T-cell (primary cell): ENCODE results near the gene NAGA. TPM values are rescaled to one million over a fixed set of nuclear protein-coding genes. Genes with fewer than 3 reads are reported as not detected.

ENCODE experiments used
- ATAC-seq, 4 experiments: fragments of 200-7000 bp in 3 of 4; fragments of 150-1000 bp in 1 of 4; cut with Tn5 transposase; replicated peaks in 1 of 4; 1 replicate in 3 of 4; 2 replicates in 1 of 4; pipeline ENCODE4 v1.10.0; 2021; ENCODE audit warnings: moderate library complexity in 3 of 4, mild to moderate bottlenecking in 2 of 4, moderate number of reproducible peaks in 1 of 4
- CTCF ChIA-PET, 2 donors: fragments of 300-600 bp; sonication (Branson Sonifier 250); formaldehyde crosslinking; loops; one replicate each; lab custom pipeline; 2022; ENCODE audit warnings: antibody characterized with exemption in 2 of 2; lab: Charles Lee
- POLR2A ChIA-PET, 2 donors: fragments of 300-600 bp; sonication (Branson Sonifier 250); formaldehyde crosslinking; loops; one replicate each; lab custom pipeline; 2022; ENCODE audit warnings: antibody characterized with exemption in 2 of 2; lab: Charles Lee
- DNase-seq, 35 experiments: peaks; one replicate each; pipeline versions ENCODE4 v3.0.0 to v3.0.0-alpha.2; 2013 to 2023
- H3K27ac ChIP-seq: one replicate; pipeline ENCODE4 v1.5.1; 2013; ENCODE audit warnings: low read length
- H3K27me3 ChIP-seq, 2 experiments: replicated peaks in 1 of 2; 1 replicate in 1 of 2; 2 replicates in 1 of 2; pipeline versions ENCODE4 v1.6.1 to v1.7.0; 2013; ENCODE audit warnings: low read length in 1 of 2, mixed read lengths in 1 of 2; ENCODE audit not compliant: control insufficient read depth in 2 of 2, insufficient read depth in 2 of 2; ENCODE audit errors: extremely low read depth in 1 of 2
- H3K36me3 ChIP-seq, 2 donors: 1 replicate in 1 of 2; 2 replicates in 1 of 2; pipeline versions ENCODE4 v1.6.1 to v1.7.0; 2013; ENCODE audit warnings: low read length in 1 of 2; ENCODE audit not compliant: control insufficient read depth in 2 of 2, insufficient read depth in 1 of 2; ENCODE audit errors: extremely low read depth in 1 of 2
- H3K4me1 ChIP-seq, 2 experiments: 1 replicate in 1 of 2; 2 replicates in 1 of 2; pipeline versions ENCODE4 v1.6.1 to v1.7.0; 2013; ENCODE audit warnings: low read length in 2 of 2, mixed read lengths in 1 of 2; ENCODE audit not compliant: insufficient read depth in 2 of 2, control insufficient read depth in 1 of 2; ENCODE audit errors: extremely low read depth in 1 of 2
- H3K4me3 ChIP-seq, 2 donors: 1 replicate in 1 of 2; 2 replicates in 1 of 2; pipeline versions ENCODE4 v1.5.1 to v1.7.0; 2013; ENCODE audit warnings: mild to moderate bottlenecking in 2 of 2, low read length in 1 of 2, moderate library complexity in 1 of 2; ENCODE audit not compliant: control insufficient read depth in 1 of 2; ENCODE audit errors: extremely low read depth in 1 of 2
- H3K9me3 ChIP-seq: 2 replicates; pipeline ENCODE4 v1.7.0; 2013
- H3K27ac Mint-ChIP-seq, 2 donors: one replicate each; pipeline ENCODE4 v1.8.0; 2020 to 2021; ENCODE audit warnings: mild to moderate bottlenecking in 2 of 2, mixed read lengths in 2 of 2
- H3K27me3 Mint-ChIP-seq, 2 donors: one replicate each; pipeline ENCODE4 v1.8.0; 2021 to 2022; ENCODE audit warnings: mixed read lengths in 2 of 2
- H3K36me3 Mint-ChIP-seq: one replicate; pipeline ENCODE4 v1.8.0; 2021; ENCODE audit warnings: mixed read lengths
- H3K4me1 Mint-ChIP-seq, 3 donors: one replicate each; pipeline ENCODE4 v1.8.0; 2020 to 2022; ENCODE audit warnings: mixed read lengths in 3 of 3, mild to moderate bottlenecking in 1 of 3
- H3K4me3 Mint-ChIP-seq, 3 donors: one replicate each; pipeline ENCODE4 v1.8.0; 2020 to 2022; ENCODE audit warnings: mild to moderate bottlenecking in 3 of 3, mixed read lengths in 3 of 3, moderate library complexity in 3 of 3
- H3K9me3 Mint-ChIP-seq, 3 donors: one replicate each; pipeline ENCODE4 v1.8.0; 2020 to 2022; ENCODE audit warnings: mixed read lengths in 3 of 3
- WGBS: methylation state at CpG from one replicate; pipeline ENCODE4 v1.1.5; 2013; ENCODE audit warnings: missing lambda C conversion rate; ENCODE audit not compliant: insufficient coverage; 5-methylcytosine and 5-hydroxymethylcytosine counted together
- total RNA-seq, 35 experiments: library from RNA in 6 of 35; stranded (reverse) in 6 of 35; fragments of 120-200 nt in 1 of 35; gene quantifications; one replicate each; pipeline versions ENCODE4 v1.2.1 to v1.2.4 and lab custom pipeline; 2013 to 2026

The NAGA gene
- total RNA-seq, 5 donors from 2014 or later (not counting 1 experiment from before 2014, with no cell fraction given), result 6.9 to 14.3 (median 11.6) TPM

DNA sequence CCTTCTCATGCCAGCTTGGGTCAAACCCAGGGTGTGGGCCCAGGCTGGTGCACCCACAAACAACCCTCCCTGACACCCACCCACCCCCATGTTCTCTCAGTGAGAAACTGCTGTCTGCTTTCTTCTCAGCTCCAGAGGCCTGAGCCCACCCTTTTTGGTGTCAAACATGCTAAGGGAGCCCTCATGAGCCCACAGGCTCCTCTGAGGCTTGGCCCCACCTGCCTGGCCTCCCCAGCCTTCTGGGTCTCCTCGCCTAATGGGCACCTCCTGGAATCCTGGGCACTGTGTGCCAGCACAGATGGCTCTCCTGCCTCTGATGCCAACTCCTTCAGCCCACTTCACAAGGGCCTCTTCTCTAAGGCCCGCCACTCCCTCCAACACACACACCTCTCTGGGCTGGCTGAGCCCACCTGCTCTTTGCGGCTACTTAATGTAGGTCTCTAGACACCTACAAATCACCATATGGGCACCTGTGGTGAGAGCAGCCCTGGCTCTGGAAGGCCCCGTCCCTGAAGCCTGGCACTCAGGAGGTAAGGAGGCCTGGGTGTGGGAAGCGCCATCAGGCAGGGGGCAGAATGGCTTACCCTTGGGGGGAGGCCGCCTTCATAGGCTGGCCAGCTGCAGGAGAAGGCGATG is 4.4 kb downstream of the NAGA start:
- Mint-ChIP-seq H3K36me3 (peaks cover 31% of the 10 kb centered on the region), H3K9me3 (no peaks in the 10 kb centered on the region), H3K27ac (no peak overlapping the region), H3K4me3 (no peak overlapping the region), H3K27me3 (no peaks in the 10 kb centered on the region), H3K4me1 (peaks cover 15 to 23% (median 15%) of the 10 kb centered on the region in 3 donors)
- ChIA-PET CTCF (no interaction called here), POLR2A (no interaction called here)
- ATAC-seq, result no peak
- no peak overlapping the region for H3K4me3 ChIP-seq
- H3K9me3 ChIP-seq, result no peaks in the 10 kb centered on the region
- peaks cover 6 to 15% of the 10 kb centered on the region in 2 experiments for H3K4me1 ChIP-seq
- H3K27me3 ChIP-seq, result no peaks in the 10 kb centered on the region
- DNase-seq, result peak in 1 of 35 experiments; percentile 23
- no peak overlapping the region for H3K27ac ChIP-seq
- H3K36me3 ChIP-seq, result peaks cover 10 to 35% of the 10 kb centered on the region in 2 donors
- WGBS, result 97% methylated on average over 4 of the region's 7 CpGs

- Mint-ChIP-seq H3K9me3 (no peaks in the 10 kb centered on the region), H3K27ac (peak overlapping the region in 1 of 2 donors; percentile 18), H3K36me3 (peaks cover 37% of the 10 kb centered on the region), H3K4me1 (peaks cover 8 to 16% (median 8%) of the 10 kb centered on the region in 3 donors), H3K27me3 (no peaks in the 10 kb centered on the region), H3K4me3 (no peak overlapping the region)
- Histone ChIP-seq H3K27me3 (no peaks in the 10 kb centered on the region), H3K27ac (no peak overlapping the region), H3K4me1 (peaks cover 5 to 10% of the 10 kb centered on the region in 2 experiments), H3K9me3 (no peaks in the 10 kb centered on the region), H3K36me3 (peaks cover 11 to 42% of the 10 kb centered on the region in 2 donors), H3K4me3 (no peak overlapping the region)
- WGBS, result 94% methylated on average over 13 of the region's 13 CpGs
- ChIA-PET POLR2A (no interaction called here), CTCF (no interaction called here)
- DNase-seq, result peak in 1 of 35 experiments; percentile 12
- ATAC-seq, result no peak
Measured at GRCh38 chr22:42065438-42066125, 5.0 kb downstream of the NAGA start.

DNA sequence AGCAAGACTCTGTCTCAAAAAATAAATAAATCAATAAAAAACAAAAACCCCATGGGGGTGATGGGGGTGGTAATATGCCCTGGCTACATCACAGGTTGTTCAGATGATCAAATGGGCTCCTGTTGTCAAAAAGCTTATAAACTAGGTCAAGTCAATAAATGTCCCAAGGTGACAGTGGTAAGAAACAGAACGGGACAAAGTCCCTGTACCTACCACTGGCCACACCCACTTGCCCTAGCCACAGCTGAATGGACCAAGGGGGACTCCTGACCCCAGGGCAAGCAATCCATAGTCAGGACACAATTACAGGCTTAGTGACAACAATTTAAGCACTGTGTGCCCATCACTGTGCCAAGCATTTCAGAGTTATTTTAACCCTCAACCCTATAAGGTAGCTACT is 6.0 kb downstream of the NAGA start:
- Histone ChIP-seq H3K9me3 (no peaks in the 10 kb centered on the region), H3K36me3 (peaks cover 11 to 51% of the 10 kb centered on the region in 2 donors), H3K4me1 (peaks cover 1 to 2% of the 10 kb centered on the region in 2 experiments), H3K4me3 (no peak overlapping the region), H3K27ac (no peak overlapping the region), H3K27me3 (peaks cover 0 to 4% of the 10 kb centered on the region in 2 experiments)
- ChIA-PET POLR2A (interaction anchor here in 1 of 2 donors (0.6 kb wide), 1 partner anchor 28 kb away, joined by 6 read pairs; no protein-coding TSS in a partner anchor), CTCF (no interaction called here)
- DNase-seq (peak in 1 of 35 experiments; percentile 5), ATAC-seq (no peak)
- H3K27ac Mint-ChIP-seq, result no peak overlapping the region
- peaks cover 42% of the 10 kb centered on the region for H3K36me3 Mint-ChIP-seq
- peaks cover under 1 to 8% (median 1%) of the 10 kb centered on the region in 3 donors for H3K4me1 Mint-ChIP-seq
- no peak overlapping the region for H3K4me3 Mint-ChIP-seq
- H3K9me3 Mint-ChIP-seq, result no peaks in the 10 kb centered on the region
- H3K27me3 Mint-ChIP-seq, result no peaks in the 10 kb centered on the region
- WGBS, result no CpG with 5 or more reads among the region's 1 CpG

GRCh38 chr22:42062506-42063170 is 8.0 kb downstream of the NAGA start:
- no peaks in the 10 kb centered on the region for H3K27me3 Mint-ChIP-seq
- H3K4me3 Mint-ChIP-seq, result no peak overlapping the region
- Histone ChIP-seq H3K4me1 (no peaks in the 10 kb centered on the region), H3K27ac (no peak overlapping the region), H3K4me3 (no peak overlapping the region), H3K9me3 (no peaks in the 10 kb centered on the region), H3K27me3 (peaks cover 0 to 4% of the 10 kb centered on the region in 2 experiments), H3K36me3 (peaks cover 18 to 52% of the 10 kb centered on the region in 2 donors)
- H3K27ac Mint-ChIP-seq, result no peak overlapping the region
- 97% methylated on average over 5 of the region's 10 CpGs for WGBS
- no peaks in the 10 kb centered on the region for H3K4me1 Mint-ChIP-seq
- H3K9me3 Mint-ChIP-seq, result peaks cover 0 to 4% (median 3%) of the 10 kb centered on the region in 3 donors
- ChIA-PET CTCF (no interaction called here), POLR2A (interaction anchor here in 1 of 2 donors (1.3 kb wide), 1 partner anchor 20 kb away, joined by 3 read pairs; no protein-coding TSS in a partner anchor)
- no peak for ATAC-seq
- peaks cover 53% of the 10 kb centered on the region for H3K36me3 Mint-ChIP-seq
- DNase-seq, result peak in 1 of 35 experiments; percentile 17

- H3K27me3 ChIP-seq, result peaks cover 0 to 4% of the 10 kb centered on the region in 2 experiments
- CTCF ChIA-PET, result interaction anchor here in 1 of 2 donors (0.7 kb wide), 1 partner anchor 70 kb away, joined by 4 read pairs; no protein-coding TSS in a partner anchor
- H3K27ac ChIP-seq, result no peak overlapping the region
- Mint-ChIP-seq H3K4me3 (no peak overlapping the region), H3K27me3 (no peaks in the 10 kb centered on the region), H3K27ac (no peak overlapping the region), H3K4me1 (no peaks in the 10 kb centered on the region), H3K36me3 (peaks cover 53% of the 10 kb centered on the region), H3K9me3 (peaks cover 0 to 19% (median 15%) of the 10 kb centered on the region in 3 donors)
- DNase-seq (peak in 1 of 35 experiments; percentile 12), ATAC-seq (no peak)
- peaks cover 5% of the 10 kb centered on the region for H3K9me3 ChIP-seq
- H3K4me1 ChIP-seq, result no peaks in the 10 kb centered on the region
- peaks cover 13 to 44% of the 10 kb centered on the region in 2 donors for H3K36me3 ChIP-seq
- 93% methylated on average over 6 of the region's 7 CpGs for WGBS
- no peak overlapping the region for H3K4me3 ChIP-seq
- POLR2A ChIA-PET, result no interaction called here
Measured at GRCh38 chr22:42061041-42061440, 9.6 kb downstream of the NAGA start.

GRCh38 chr22:42060489-42060888 is 10.1 kb downstream of the NAGA start:
- Histone ChIP-seq H3K27me3 (peaks cover 0 to 4% of the 10 kb centered on the region in 2 experiments), H3K4me1 (no peaks in the 10 kb centered on the region), H3K9me3 (peaks cover 5% of the 10 kb centered on the region), H3K36me3 (peaks cover 13 to 40% of the 10 kb centered on the region in 2 donors), H3K4me3 (no peak overlapping the region), H3K27ac (no peak overlapping the region)
- Mint-ChIP-seq H3K36me3 (peaks cover 50% of the 10 kb centered on the region), H3K27ac (no peak overlapping the region), H3K4me1 (no peaks in the 10 kb centered on the region), H3K9me3 (peaks cover 0 to 23% (median 15%) of the 10 kb centered on the region in 3 donors), H3K4me3 (no peak overlapping the region), H3K27me3 (no peaks in the 10 kb centered on the region)
- ChIA-PET POLR2A (no interaction called here), CTCF (no interaction called here)
- ATAC-seq (no peak), DNase-seq (no peak)
- no CpG with 5 or more reads among the region's 5 CpGs for WGBS
